Measurements from ENCODE around the gene UBE2M. TPM values are rescaled to one million over a fixed set of nuclear protein-coding genes. Genes with fewer than 3 reads are reported as not detected.

The UBE2M gene
- total and polyA plus RNA-seq, 4 donors = 25.9 to 60.7 (median 55.7) TPM

GRCh38 chr19:58531034-58531840 lies 27.2 kb downstream of the UBE2M start:
- ATAC-seq (ENCODE audit: insufficient read depth, low FRiP score) (no peak), DNase-seq (no peak)
- H3K4me3 ChIP-seq = no peak overlapping the region
- H3K9ac ChIP-seq (ENCODE audit: insufficient read depth in 1 of 2, low read length in 2 of 2) = no peak overlapping the region
- no peaks in the 10 kb centered on the region for H3K4me1 ChIP-seq (ENCODE audit: control insufficient read depth in 5 of 5, insufficient read depth in 5 of 5, low read length in 5 of 5)
- TF ChIP-seq CTCF (IDR thresholded peaks at IDR 0.05; ENCODE audit: control extremely low read depth, extremely low read depth) = no peak
- no peaks in the 10 kb centered on the region for H3K36me3 ChIP-seq (ENCODE audit: control insufficient read depth in 4 of 4, insufficient read depth in 4 of 4, low read length in 4 of 4)
- no peak overlapping the region for H3K27ac ChIP-seq (ENCODE audit: low read depth in 1 of 2, low read length in 1 of 2)
- H3K27me3 ChIP-seq (ENCODE audit: control insufficient read depth in 3 of 3, insufficient read depth in 3 of 3, low read length in 2 of 3) = no peaks in the 10 kb centered on the region
- WGBS, 2 donors = 74 to 85% methylated on average over 10 of the region's 10 CpGs
- no peaks in the 10 kb centered on the region for H3K9me3 ChIP-seq (ENCODE audit: control insufficient read depth in 4 of 4, insufficient read depth in 3 of 4, low read length in 3 of 4)

GRCh38 chr19:58529405-58529804 lies 29.0 kb downstream of the UBE2M start:
- no peak for TF ChIP-seq CTCF (IDR thresholded peaks at IDR 0.05; ENCODE audit: control extremely low read depth, extremely low read depth)
- no peak overlapping the region for H3K9ac ChIP-seq (ENCODE audit: insufficient read depth in 1 of 2, low read length in 2 of 2)
- no peak overlapping the region for H3K27ac ChIP-seq (ENCODE audit: low read depth in 1 of 2, low read length in 1 of 2)
- ATAC-seq (ENCODE audit: insufficient read depth, low FRiP score) (no peak), DNase-seq (no peak)
- no peak overlapping the region for H3K4me3 ChIP-seq
- no peaks in the 10 kb centered on the region for H3K9me3 ChIP-seq (ENCODE audit: control insufficient read depth in 4 of 4, insufficient read depth in 3 of 4, low read length in 3 of 4)
- 72 to 88% methylated on average over 3 of the region's 3 CpGs for WGBS, 2 donors
- H3K4me1 ChIP-seq (ENCODE audit: control insufficient read depth in 5 of 5, insufficient read depth in 5 of 5, low read length in 5 of 5) = no peaks in the 10 kb centered on the region
- H3K36me3 ChIP-seq (ENCODE audit: control insufficient read depth in 4 of 4, insufficient read depth in 4 of 4, low read length in 4 of 4) = no peaks in the 10 kb centered on the region
- H3K27me3 ChIP-seq (ENCODE audit: control insufficient read depth in 3 of 3, insufficient read depth in 3 of 3, low read length in 2 of 3) = no peaks in the 10 kb centered on the region

- Histone ChIP-seq H3K27me3 (ENCODE audit: control insufficient read depth in 3 of 3, insufficient read depth in 3 of 3, low read length in 2 of 3) (no peaks in the 10 kb centered on the region), H3K9me3 (ENCODE audit: control insufficient read depth in 4 of 4, insufficient read depth in 3 of 4, low read length in 3 of 4) (no peaks in the 10 kb centered on the region), H3K27ac (ENCODE audit: low read depth in 1 of 2, low read length in 1 of 2) (no peak overlapping the region), H3K4me1 (ENCODE audit: control insufficient read depth in 5 of 5, insufficient read depth in 5 of 5, low read length in 5 of 5) (peaks cover 0 to 17% (median 4%) of the 10 kb centered on the region in 5 donors), H3K9ac (ENCODE audit: insufficient read depth in 1 of 2, low read length in 2 of 2) (no peak overlapping the region), H3K4me3 (no peak overlapping the region), H3K36me3 (ENCODE audit: control insufficient read depth in 4 of 4, insufficient read depth in 4 of 4, low read length in 4 of 4) (no peaks in the 10 kb centered on the region)
- WGBS, 2 donors = 86 to 90% methylated on average over 3 of the region's 3 CpGs
- TF ChIP-seq CTCF (IDR thresholded peaks at IDR 0.05; ENCODE audit: control extremely low read depth, extremely low read depth) = no peak
- no peak for DNase-seq
- ATAC-seq (ENCODE audit: insufficient read depth, low FRiP score) = no peak
These were observed 35.7 kb downstream of the UBE2M start for GRCh38 chr19:58522709-58523108.

Data from lung (tissue), 12 donors.